DND-41 (cell line): ENCODE data around the gene CANT1.

Source experiments
- EZH2 ChIP-seq: IDR thresholded peaks from 3 replicates; pipeline ENCODE4 v1.6.1; 2012; ENCODE audit warnings: borderline replicate concordance, low read depth, mild to moderate bottlenecking, moderate library complexity, low read length, inconsistent platforms; ENCODE audit not compliant: severe bottlenecking
- TF ChIP-seq, protein P1 (sequence below): IDR thresholded peaks from 2 replicates; pipeline ENCODE4 v1.5.1; 2012; ENCODE audit warnings: borderline replicate concordance, low read length, moderate library complexity, mild to moderate bottlenecking; ENCODE audit not compliant: poor library complexity, severe bottlenecking; ENCODE audit errors: extremely low read depth

GRCh38 chr17:78967782-78968362, 41.7 kb downstream of the CANT1 start:
- no peak for TF ChIP-seq EZH2
- TF ChIP-seq, protein P1, sequence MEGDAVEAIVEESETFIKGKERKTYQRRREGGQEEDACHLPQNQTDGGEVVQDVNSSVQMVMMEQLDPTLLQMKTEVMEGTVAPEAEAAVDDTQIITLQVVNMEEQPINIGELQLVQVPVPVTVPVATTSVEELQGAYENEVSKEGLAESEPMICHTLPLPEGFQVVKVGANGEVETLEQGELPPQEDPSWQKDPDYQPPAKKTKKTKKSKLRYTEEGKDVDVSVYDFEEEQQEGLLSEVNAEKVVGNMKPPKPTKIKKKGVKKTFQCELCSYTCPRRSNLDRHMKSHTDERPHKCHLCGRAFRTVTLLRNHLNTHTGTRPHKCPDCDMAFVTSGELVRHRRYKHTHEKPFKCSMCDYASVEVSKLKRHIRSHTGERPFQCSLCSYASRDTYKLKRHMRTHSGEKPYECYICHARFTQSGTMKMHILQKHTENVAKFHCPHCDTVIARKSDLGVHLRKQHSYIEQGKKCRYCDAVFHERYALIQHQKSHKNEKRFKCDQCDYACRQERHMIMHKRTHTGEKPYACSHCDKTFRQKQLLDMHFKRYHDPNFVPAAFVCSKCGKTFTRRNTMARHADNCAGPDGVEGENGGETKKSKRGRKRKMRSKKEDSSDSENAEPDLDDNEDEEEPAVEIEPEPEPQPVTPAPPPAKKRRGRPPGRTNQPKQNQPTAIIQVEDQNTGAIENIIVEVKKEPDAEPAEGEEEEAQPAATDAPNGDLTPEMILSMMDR = no peak
